GM18499 (cell line): Measurements from ENCODE around the gene GBE1.
"Not testable (repeated sequence)": the region's sequence is repeated elsewhere in the genome, so short reads cannot be mapped to it uniquely, and the experiment has no call there.

ENCODE experiments used
- ATAC-seq: cut with Tn5 transposase; IDR thresholded peaks from one replicate; pipeline ENCODE4 v1.9.1; 2021; ENCODE audit warnings: moderate number of reproducible peaks; ENCODE audit not compliant: insufficient read depth, unreplicated experiment

The GBE1 gene

GRCh38 chr3:81758275-81758674, 3.2 kb downstream of the GBE1 start:
- ATAC-seq = no peak

DNA sequence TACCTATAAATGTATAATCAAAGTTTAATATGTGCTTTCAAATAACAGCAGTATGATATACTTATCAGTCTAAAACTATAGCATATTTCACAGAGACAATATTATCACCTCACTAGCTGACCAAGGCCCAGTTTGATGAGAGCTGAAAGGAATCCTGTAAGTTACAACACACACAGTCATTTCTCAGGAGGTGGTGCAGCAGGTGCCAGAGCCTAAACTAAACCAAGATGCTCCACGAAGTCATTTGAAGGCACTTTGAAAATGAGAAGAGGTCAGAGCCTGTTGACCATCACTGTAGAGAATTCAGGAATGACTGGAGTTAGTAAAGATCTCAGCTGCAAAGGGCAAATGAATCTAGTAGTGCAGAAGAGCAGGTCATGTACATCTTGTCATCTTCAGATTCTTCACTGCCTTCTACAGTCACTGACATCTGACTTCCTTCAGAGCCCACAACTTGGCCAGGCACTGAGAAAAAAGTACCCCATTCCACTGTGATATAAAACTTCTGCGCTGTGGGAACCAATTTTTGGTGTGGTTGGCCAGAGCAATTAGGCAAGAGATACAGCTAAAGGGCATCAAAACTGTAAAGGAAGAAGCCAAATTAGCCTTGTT, 7.9 kb downstream of the GBE1 start:
- ATAC-seq = no peak

GRCh38 chr3:81752604-81753003, 8.8 kb downstream of the GBE1 start:
- ATAC-seq = no peak

GRCh38 chr3:81749265-81749664, 12.2 kb downstream of the GBE1 start:
- ATAC-seq = no peak

DNA sequence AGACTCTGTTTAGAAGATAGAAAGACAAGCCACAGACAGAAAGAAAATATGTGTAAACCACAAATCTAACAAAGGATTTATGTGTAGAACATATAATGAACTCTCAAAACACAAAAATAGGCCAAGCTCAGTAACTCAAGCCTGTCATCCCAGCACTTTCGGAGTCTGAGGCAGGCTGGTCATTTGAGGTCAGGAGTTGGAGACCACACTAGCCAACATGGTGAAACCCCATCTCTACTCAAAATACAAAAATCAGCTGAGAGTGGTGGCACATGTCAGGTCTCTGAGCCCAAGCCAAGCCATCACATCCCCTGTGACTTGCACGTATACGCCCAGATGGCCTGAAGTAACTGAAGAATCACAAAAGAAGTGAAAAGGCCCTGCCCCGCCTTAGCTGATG, 14.2 kb downstream of the GBE1 start:
- ATAC-seq = not testable (repeated sequence)

- ATAC-seq = no peak
These were observed 17.1 kb downstream of the GBE1 start for GRCh38 chr3:81744366-81744765.

- no peak for ATAC-seq
These were observed 18.1 kb downstream of the GBE1 start for GRCh38 chr3:81743096-81744025.

DNA sequence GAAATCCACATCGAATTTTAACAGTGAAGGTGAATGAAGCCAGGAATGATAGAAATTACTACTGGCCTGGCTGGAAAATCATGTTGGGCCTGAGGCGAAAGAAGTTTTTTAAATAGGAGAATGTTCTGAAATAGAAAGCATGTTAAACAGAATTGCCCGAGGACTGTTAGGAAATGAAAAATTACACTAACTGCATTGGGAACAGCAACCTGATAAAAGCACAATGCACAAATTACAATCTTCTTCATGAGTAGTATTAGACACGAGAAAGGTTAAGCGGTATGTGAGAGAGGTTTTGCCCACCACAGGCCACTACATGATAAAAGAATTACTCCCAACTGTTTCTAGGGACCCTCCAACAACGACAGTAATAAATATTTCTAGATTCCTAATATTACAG, 18.9 kb downstream of the GBE1 start:
- no peak for ATAC-seq

DNA sequence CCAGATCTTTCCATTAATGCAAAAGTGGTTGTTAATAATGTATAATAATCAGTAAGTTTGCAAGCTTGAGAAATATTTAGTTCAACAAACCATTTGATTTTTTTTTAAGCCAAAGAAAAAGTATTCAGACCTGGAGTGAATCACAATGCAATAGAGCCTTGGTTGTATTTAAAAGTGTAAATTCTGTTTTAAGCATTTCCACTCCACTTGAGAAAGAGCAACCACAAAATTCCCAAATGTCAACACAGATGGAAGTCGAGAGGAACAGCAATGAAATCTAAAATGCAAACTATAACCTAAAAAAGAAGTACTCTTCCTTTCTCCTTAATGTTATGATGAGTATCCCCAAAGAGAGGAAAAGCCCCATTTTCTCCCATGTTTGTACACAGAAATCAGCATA, 20.2 kb downstream of the GBE1 start:
- no peak for ATAC-seq

DNA sequence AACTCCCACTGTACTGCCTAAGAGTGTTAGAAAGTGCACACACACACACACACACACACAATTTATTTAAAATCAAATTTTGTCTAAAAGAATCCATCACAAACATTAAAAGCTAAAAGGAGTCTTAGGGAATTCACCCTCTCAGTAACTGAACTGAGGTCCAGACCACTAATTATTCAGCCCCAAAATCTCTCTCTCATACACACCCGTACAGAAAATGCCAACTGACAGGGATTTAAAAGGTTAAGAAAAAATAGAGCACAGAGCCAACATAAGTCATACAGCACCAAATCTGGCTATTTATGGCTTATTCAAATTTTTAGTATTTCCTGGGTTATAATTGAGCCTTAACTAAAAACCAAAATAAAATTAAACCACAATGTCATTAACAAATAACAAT, 20.7 kb downstream of the GBE1 start:
- ATAC-seq = no peak

GRCh38 chr3:81735334-81735733, 26.1 kb downstream of the GBE1 start:
- ATAC-seq = no peak

DNA sequence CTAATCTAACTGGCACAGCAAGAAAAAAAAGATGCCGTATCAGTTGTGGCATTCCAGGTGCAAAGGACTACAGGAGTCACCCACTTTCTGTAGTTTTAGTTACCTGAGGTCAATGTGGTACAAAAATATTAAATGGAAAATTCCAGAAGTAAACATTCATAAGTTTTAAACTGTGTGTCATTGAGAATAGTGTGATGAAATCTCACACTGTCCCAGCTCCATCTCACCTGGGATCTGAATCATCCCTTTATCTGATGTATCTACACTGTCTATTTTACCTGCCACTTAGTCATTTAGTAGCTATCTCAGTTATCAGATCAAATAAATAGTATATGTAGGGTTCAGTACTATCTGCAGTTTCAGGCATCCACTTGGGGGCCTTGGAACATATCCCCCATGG, 26.7 kb downstream of the GBE1 start:
- no peak for ATAC-seq

DNA sequence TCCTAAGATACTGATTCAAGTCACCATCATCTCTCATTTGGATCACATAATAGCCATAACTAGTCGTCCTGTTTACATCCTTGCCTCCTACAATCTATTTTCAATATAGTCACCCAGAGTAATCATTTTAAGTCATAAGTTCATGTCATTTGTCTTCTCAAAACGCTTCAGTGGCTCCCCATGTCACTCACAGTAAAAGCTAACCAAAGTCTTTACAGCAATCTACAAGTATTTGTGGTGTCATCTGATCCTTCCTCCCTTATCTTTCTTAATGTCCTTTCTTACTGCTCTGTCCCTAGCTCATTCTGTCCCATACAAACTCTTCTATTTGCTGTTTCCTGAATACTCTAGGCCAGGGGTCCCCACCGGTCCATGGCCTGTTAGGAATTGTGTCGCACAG, 28.8 kb downstream of the GBE1 start:
- no peak for ATAC-seq

GRCh38 chr3:81728766-81729544, 32.5 kb downstream of the GBE1 start:
- no peak for ATAC-seq

- no peak for ATAC-seq
These were observed 34.7 kb downstream of the GBE1 start for GRCh38 chr3:81726735-81727134.

DNA sequence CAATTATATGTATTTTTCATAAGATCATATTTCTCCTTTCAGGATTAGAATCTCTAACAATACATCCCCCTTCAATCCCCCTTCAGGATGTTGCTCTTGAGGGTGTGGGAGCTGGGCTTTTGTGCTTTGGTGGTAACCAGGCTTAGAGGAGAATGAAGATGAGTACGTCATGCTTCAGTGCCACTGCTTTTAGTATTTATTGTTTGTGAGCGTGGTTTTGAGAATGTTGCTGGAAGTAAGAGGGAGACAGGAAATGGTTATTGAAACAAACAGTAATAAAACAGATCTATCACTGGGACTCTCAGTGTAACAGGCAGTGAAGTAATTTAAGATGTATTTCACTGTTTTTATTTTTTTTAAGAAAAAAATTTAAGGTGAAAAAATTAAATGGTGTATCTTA, 35.3 kb downstream of the GBE1 start:
- no peak for ATAC-seq

DNA sequence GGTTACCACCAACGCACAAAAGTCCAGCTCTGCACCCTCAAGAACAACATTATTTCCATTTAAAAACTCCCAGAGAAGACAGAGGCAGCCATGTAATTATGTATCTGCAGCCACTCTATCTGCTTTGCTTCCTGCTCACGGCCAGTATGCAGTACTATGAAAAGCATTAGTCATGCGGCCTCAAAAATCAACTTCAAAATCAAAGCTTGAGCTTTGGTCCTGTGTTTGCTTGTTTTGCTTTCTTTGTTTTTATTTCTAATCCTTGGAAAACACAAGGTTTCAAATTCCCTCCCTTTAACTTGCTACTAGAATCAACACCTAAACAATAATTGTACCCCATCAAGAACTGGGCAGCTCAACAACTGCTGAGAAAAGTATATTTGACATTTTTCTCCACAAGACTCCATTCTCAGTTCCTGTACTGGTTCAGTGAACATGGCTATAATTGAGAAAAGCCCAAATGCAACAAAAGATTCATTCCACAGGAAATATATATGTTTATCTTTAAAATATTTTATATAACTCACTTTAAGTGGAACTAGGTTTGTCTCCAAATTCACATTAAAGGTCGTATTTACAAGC, 37.6 kb downstream of the GBE1 start:
- no peak for ATAC-seq

GRCh38 chr3:81718311-81718710, 43.1 kb downstream of the GBE1 start:
- ATAC-seq = no peak

- no peak for ATAC-seq
These were observed 44.5 kb downstream of the GBE1 start for GRCh38 chr3:81716870-81717509.

DNA sequence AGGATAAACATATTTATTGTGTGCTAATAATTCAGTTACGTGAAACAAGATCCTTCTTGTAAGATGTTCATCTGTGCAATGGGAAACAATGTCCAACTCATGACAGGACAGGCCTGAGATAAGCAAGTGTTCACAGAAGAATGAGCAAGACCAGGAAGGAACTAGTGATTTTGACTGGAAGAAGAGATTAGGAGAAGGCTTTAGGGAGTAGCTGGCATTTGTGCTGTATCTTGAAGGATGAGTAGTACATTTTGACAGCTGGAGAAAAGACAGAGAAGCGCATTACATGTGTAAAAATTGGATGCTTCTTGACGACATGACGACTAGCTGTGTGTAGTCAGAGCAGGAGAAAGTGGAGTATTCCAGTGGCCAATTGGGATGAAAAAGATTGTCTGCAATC, 48.4 kb downstream of the GBE1 start:
- no peak for ATAC-seq
